PC-3 (cell line): Measurements from ENCODE around the gene KCNT1.

Experiments used
- CTCF ChIP-seq: fragments of 300-600 bp; sonication (generic); conservative IDR thresholded peaks from 2 replicates; pipeline ENCODE4 v1.5.1; 2017; ENCODE audit warnings: antibody characterized with exemption, low read depth, mild to moderate bottlenecking, low read length
- EZH2 ChIP-seq: fragments of 300-600 bp; sonication (generic); IDR thresholded peaks from one replicate; pipeline ENCODE4 v1.6.1; 2017; ENCODE audit warnings: antibody characterized with exemption, mild to moderate bottlenecking, low read length; ENCODE audit not compliant: unreplicated experiment
- EZH2phosphoT487 ChIP-seq: fragments of 300-600 bp; sonication (generic); IDR thresholded peaks from 2 replicates; pipeline ENCODE4 v1.6.1; 2018; ENCODE audit warnings: mild to moderate bottlenecking, antibody characterized with exemption, low read length, borderline replicate concordance

GRCh38 chr9:135787317-135787716 lies 85.3 kb downstream of the KCNT1 start:
- TF ChIP-seq CTCF (no peak), EZH2 (no peak), EZH2phosphoT487 (no peak)
